ENCODE results near the gene RASGRF2. TPM values are rescaled to one million over a fixed set of nuclear protein-coding genes. Genes with fewer than 3 reads are reported as not detected.

Gene RASGRF2
- total RNA-seq, 4 donors from 2014 or later = 1.0 to 5.3 (median 1.8) TPM

DNA sequence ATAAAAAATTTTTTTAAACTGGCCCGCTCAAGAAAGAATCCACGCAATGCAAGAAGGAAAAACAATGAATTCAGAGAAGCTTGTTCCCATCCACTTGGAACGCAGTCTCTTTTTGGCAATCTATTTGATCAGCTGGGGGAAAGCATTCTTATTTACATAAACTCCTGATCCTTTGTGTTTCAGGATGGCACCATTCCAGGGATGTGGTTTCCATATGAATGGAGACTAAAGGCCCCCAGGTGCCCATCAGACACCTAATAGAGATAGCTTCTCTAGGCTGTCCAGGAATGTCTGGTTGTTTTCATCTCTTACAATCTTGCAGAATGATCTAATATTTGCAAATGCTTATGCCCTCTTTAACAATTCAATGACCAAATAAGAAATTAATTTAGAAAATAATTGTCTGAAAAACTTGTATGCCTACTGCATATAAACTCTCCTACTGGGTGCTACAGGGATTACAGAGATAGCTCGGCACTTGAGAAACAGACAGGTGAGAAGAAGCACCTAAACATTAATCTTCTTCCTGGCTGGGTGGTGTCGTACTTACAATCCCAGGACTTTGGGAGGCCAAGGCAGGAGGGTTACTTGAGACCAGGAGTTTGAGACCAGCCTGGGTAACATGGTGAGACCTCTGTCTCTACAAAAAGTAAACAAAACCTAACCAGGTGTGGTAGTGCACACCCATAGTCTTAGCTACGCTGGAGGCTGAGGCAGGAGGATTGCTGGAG, 3.0 kb upstream of the RASGRF2 start:
- H3K4me3 ChIP-seq (ENCODE audit: low read depth, poor library complexity, severe bottlenecking) = no peak overlapping the region
- TF ChIP-seq, protein P1, sequence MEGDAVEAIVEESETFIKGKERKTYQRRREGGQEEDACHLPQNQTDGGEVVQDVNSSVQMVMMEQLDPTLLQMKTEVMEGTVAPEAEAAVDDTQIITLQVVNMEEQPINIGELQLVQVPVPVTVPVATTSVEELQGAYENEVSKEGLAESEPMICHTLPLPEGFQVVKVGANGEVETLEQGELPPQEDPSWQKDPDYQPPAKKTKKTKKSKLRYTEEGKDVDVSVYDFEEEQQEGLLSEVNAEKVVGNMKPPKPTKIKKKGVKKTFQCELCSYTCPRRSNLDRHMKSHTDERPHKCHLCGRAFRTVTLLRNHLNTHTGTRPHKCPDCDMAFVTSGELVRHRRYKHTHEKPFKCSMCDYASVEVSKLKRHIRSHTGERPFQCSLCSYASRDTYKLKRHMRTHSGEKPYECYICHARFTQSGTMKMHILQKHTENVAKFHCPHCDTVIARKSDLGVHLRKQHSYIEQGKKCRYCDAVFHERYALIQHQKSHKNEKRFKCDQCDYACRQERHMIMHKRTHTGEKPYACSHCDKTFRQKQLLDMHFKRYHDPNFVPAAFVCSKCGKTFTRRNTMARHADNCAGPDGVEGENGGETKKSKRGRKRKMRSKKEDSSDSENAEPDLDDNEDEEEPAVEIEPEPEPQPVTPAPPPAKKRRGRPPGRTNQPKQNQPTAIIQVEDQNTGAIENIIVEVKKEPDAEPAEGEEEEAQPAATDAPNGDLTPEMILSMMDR (IDR thresholded peaks at IDR 0.05) = no peak
- no peak for TF ChIP-seq POLR2A (IDR thresholded peaks at IDR 0.05)
- 55 to 63% methylated on average over 6 of the region's 6 CpGs for WGBS, 2 donors
- intact Hi-C loops (cut with DNase I; ENCODE audit: low total_unique reads) = no loop called here
- no peak for DNase-seq (ENCODE audit: low spot score in 2 of 2)

DNA sequence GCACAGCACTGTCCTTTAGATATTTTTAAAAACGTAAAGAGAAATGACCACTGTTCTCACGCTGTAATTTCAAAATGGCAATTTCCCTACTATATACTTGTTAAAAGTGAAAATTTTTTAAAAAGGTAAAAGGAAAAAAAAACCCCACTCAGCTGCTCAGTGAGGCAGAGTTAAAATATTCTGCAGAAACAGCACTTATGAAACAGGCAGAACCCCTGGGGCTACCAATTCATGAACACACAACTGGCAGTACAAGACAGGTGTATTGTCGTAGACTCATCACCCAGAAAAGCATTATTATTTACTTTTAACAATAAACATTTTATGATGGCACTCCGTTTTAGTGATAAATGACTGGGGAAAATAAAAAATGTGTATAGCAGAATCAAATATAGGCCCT, 1.5 kb upstream of the RASGRF2 start:
- WGBS, 2 donors = 60 to 66% methylated on average over 4 of the region's 4 CpGs
- no peak for DNase-seq (ENCODE audit: low spot score in 2 of 2)

DNA sequence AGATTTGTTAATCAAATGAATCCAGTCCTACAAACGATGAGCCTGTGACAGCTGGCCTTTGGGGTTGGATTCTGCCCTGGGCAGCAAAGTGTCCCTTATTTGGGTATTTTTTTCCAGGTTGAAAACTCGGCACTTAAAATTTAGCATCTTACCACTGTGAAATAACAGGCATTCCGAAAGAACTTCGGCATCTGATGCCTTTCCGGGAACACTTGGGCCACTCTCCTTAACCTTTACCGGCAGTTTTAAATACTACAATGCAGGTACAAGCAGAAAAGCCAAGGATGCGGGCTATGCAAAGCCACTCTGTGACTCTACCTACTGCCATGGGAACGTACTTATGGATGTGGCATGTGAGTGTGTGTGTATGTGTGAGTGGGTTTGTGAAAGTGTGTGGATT, 1.0 kb upstream of the RASGRF2 start:
- no peak overlapping the region for H3K4me3 ChIP-seq (ENCODE audit: low read depth, poor library complexity, severe bottlenecking)
- intact Hi-C loops (cut with DNase I; ENCODE audit: low total_unique reads) = no loop called here
- WGBS, 2 donors = 76 to 77% methylated on average over 8 of the region's 8 CpGs
- no peak for DNase-seq (ENCODE audit: low spot score in 2 of 2)
- TF ChIP-seq POLR2A (IDR thresholded peaks at IDR 0.05) = no peak
- TF ChIP-seq, protein P1 (IDR thresholded peaks at IDR 0.05) = no peak

More for the DNA sequence above, 1.5 kb upstream of the RASGRF2 start:
- H3K4me3 ChIP-seq (ENCODE audit: low read depth, poor library complexity, severe bottlenecking) = no peak overlapping the region
- intact Hi-C loops (cut with DNase I; ENCODE audit: low total_unique reads) = no loop called here
- TF ChIP-seq, protein P1 (IDR thresholded peaks at IDR 0.05) = no peak
- no peak for TF ChIP-seq POLR2A (IDR thresholded peaks at IDR 0.05)

DNA sequence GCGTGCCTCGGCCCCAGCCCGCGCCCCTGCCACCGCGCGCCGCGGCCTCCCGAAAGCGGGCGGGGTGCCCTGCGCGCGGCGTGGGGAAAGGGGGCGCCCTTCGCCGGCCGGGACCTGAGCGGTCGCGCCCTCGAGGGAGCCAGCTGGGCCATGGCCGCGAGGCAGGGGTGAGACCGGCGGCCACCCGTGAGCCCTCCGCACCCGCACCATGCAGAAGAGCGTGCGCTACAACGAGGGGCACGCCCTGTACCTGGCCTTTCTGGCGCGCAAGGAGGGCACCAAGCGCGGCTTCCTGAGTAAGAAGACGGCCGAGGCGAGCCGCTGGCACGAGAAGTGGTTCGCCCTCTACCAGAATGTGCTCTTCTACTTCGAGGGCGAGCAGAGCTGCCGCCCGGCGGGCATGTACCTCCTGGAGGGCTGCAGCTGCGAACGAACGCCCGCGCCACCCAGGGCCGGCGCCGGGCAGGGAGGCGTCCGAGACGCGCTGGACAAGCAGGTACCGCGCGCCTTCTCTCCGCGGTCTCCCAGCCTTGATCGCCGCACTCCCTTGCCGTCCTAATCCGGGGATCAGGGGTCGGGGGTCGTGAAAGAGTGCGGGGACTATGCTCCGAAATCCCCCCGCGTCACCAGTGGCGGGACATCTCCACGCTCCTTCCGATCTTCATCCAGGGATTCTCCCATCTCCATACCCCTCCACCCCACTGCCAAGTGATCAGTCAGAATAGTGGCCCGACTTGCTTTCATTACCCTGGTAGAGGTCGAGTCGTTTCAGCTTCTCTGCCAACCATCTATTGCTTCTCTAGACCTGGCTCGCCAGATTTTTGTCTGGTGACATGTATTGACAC, 590 bp downstream of the RASGRF2 start:
- peak overlapping the region; percentile 2 for H3K4me3 ChIP-seq (ENCODE audit: low read depth, poor library complexity, severe bottlenecking)
- 1 to 3% methylated on average over 29 to 65 of the region's 84 CpGs for WGBS, 2 donors
- intact Hi-C loops (cut with DNase I; ENCODE audit: low total_unique reads) = no loop called here
- no peak for TF ChIP-seq POLR2A (IDR thresholded peaks at IDR 0.05)
- TF ChIP-seq, protein P1 (IDR thresholded peaks at IDR 0.05) = no peak
- no peak for DNase-seq (ENCODE audit: low spot score in 2 of 2)

DNA sequence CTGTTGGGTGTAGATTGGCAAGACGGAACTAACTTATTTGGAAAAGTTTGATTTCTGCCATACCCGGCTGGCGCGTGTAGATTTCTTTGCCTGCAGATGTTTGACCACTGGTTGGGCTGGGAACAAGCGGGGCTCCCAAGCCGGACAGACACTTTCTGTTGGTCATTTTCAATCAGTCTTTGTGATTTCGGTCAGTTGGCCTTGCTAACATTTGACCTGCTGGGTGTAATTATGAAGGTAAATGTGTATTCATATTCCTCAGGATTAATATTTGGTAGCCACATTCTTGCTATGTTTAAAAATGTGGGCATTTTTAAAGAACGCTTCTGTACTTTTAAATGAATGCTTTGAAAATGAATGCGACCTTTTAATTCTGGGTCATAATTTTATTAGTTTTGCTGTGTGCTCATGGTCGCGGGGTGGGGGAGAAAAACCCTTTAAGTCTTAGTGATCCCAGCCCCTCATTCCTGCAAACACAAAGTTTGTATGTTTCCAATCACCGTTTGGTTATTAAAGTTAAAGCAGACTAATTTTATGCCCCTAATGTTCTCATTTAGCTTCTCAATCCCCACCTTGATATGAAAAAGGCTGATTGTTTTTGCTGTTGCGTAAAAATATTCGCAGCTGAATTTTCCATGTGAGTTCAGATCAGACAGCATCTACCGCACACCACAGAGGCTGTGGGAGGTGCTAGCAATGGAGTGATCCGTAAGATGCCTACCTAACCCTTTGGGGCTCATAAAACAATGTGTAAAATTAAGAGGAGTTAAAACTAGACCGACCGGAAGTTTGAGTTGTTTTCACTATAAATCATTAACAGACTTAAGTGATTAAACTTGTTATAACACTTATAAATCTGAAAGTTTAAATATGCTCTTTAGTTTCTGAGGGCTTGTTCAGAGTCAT, 1.5 kb downstream of the RASGRF2 start:
- intact Hi-C loops (cut with DNase I; ENCODE audit: low total_unique reads) = no loop called here
- H3K4me3 ChIP-seq (ENCODE audit: low read depth, poor library complexity, severe bottlenecking) = peak overlapping the region; percentile 2
- 20 to 23% methylated on average over 18 of the region's 18 CpGs for WGBS, 2 donors

More for the DNA sequence above, 1.5 kb downstream of the RASGRF2 start:
- TF ChIP-seq, protein P1 (IDR thresholded peaks at IDR 0.05) = no peak
- TF ChIP-seq POLR2A (IDR thresholded peaks at IDR 0.05) = no peak
- DNase-seq (ENCODE audit: low spot score in 2 of 2) = no peak
